Uterus (tissue), 2 donors: ENCODE results near the gene CEP162.

Source experiments
- CTCF ChIP-seq, 4 experiments: fragments of 200-600 bp in 2 of 4; fragments of 450-650 bp in 2 of 4; sonication (generic) in 2 of 4; IDR thresholded peaks; one replicate each; pipeline ENCODE4 v1.5.1; 2016 to 2019; ENCODE audit warnings: antibody characterized with exemption in 4 of 4, mild to moderate bottlenecking in 2 of 4, moderate library complexity in 1 of 4
- POLR2A ChIP-seq, 2 donors: fragments of 450-650 bp; IDR thresholded peaks; one replicate each; pipeline ENCODE4 v1.6.1; 2016; ENCODE audit warnings: antibody characterized with exemption in 2 of 2, mild to moderate bottlenecking in 1 of 2, moderate library complexity in 1 of 2

- TF ChIP-seq CTCF (IDR thresholded peaks at IDR 0.05) = no peak
- no peak for TF ChIP-seq POLR2A (IDR thresholded peaks at IDR 0.05)
Measured at GRCh38 chr6:84213217-84213616, 14.2 kb downstream of the CEP162 start.
